Ovary (tissue), 10 donors: Measurements from ENCODE around the gene BBS2. TPM values are rescaled to one million over a fixed set of nuclear protein-coding genes. Genes with fewer than 3 reads are reported as not detected.

ENCODE experiments used
- DNase-seq, 5 donors: peaks; one replicate each; pipeline ENCODE4 v3.0.0-alpha.2; 2019 to 2020
- H3K27ac ChIP-seq, 2 donors: fragments of 200-600 bp; one replicate each; pipeline versions ENCODE4 v1.5.1 to v1.8.0; 2019 to 2022
- H3K27me3 ChIP-seq: fragments of 200-600 bp; one replicate; pipeline ENCODE4 v1.8.0; 2022
- H3K36me3 ChIP-seq: fragments of 200-600 bp; sonication (generic); one replicate; pipeline ENCODE4 v1.5.1; 2019
- H3K4me1 ChIP-seq: one replicate; pipeline ENCODE4 v1.8.1; 2013; ENCODE audit warnings: mild to moderate bottlenecking, moderate library complexity; ENCODE audit not compliant: insufficient read depth
- H3K4me3 ChIP-seq: fragments of 200-600 bp; sonication (generic); one replicate; pipeline ENCODE4 v1.5.1; 2017
- H3K9me3 ChIP-seq, 2 donors: fragments of 200-600 bp in 1 of 2; sonication (generic) in 1 of 2; one replicate each; pipeline versions ENCODE4 v1.5.1 to v1.8.1; 2013 to 2019; ENCODE audit warnings: mild to moderate bottlenecking in 1 of 2, moderate library complexity in 1 of 2
- EP300 ChIP-seq: sonication (generic); formaldehyde crosslinking; IDR thresholded peaks from one replicate; pipeline ENCODE4 v1.6.1; 2017; ENCODE audit warnings: antibody characterized with exemption
- POLR2A ChIP-seq: fragments of 450-650 bp; IDR thresholded peaks from one replicate; pipeline ENCODE4 v1.6.1; 2017; ENCODE audit warnings: antibody characterized with exemption, mild to moderate bottlenecking, moderate library complexity
- WGBS, 3 donors: extraction: QIAGEN DNeasy Blood & Tissue Kit in 1 of 3; methylation state at CpG; one replicate each; pipeline versions ENCODE4 v1.1.5 to v1.1.7; 2013 to 2017; 5-methylcytosine and 5-hydroxymethylcytosine counted together
- intact Hi-C, 4 donors: fragments of 100-400 bp; cut with DNase I; formaldehyde crosslinking; loops; one replicate each; pipeline versions ENCODE4 v1.11.0 to v1.15.1; 2022 to 2023
- long read RNA-seq, 3 donors: library from polyadenylated mRNA in 2 of 3; unstranded in 2 of 3; transcript quantifications; one replicate each; pipeline ENCODE4 v2.0.0 and lab custom pipeline, GENCODE V29; 2021 to 2026
- polyA plus RNA-seq, 2 donors: library from polyadenylated mRNA; stranded (reverse); fragments of 200-250 nt in 1 of 2; fragments of 350-450 nt in 1 of 2; fragmentation: Illumina TruSeq in 1 of 2; extraction: RNeasy Lipid Tissue Mini Kit (QIAGEN cat#74804) in 1 of 2; gene quantifications; one replicate each; pipeline ENCODE4 v1.2.3, GENCODE V29; 2013 to 2014
- total RNA-seq, 7 donors: library from RNA; depleted of rRNA in 2 of 7; stranded (reverse); fragments of >200 nt in 2 of 7; fragmentation: NEBNext Ultra II Directional in 3 of 7; extraction: Animal tissue kit (Norgen Biotek cat#: 25700) in 3 of 7; gene quantifications; one replicate each; pipeline versions ENCODE4 v1.1.0 to v1.2.4, GENCODE V29; 2016 to 2023
- TF ChIP-seq, protein P1 (sequence below), 3 donors: fragments of 450-650 bp in 2 of 3; fragments of 200-600 bp in 1 of 3; IDR thresholded peaks; one replicate each; pipeline versions ENCODE4 v1.5.1 to v1.8.0; 2016 to 2022; ENCODE audit warnings: antibody characterized with exemption in 3 of 3, mild to moderate bottlenecking in 1 of 3
- donor health status: DM: no; HTN: no; CAD: no; lungs with moderate emphysema.
- donor health status: DM: no; HTN: no; CAD: no.
- donor health status: Bipolar disorder and iron deficiency.
- donor health status: DM: yes; HTN: yes; CAD: no.
- donor health status: DM: no; HTN: no; CAD: no.
- donor health status: DM: yes; HTN: yes; CAD: no.

Gene BBS2, protein sequence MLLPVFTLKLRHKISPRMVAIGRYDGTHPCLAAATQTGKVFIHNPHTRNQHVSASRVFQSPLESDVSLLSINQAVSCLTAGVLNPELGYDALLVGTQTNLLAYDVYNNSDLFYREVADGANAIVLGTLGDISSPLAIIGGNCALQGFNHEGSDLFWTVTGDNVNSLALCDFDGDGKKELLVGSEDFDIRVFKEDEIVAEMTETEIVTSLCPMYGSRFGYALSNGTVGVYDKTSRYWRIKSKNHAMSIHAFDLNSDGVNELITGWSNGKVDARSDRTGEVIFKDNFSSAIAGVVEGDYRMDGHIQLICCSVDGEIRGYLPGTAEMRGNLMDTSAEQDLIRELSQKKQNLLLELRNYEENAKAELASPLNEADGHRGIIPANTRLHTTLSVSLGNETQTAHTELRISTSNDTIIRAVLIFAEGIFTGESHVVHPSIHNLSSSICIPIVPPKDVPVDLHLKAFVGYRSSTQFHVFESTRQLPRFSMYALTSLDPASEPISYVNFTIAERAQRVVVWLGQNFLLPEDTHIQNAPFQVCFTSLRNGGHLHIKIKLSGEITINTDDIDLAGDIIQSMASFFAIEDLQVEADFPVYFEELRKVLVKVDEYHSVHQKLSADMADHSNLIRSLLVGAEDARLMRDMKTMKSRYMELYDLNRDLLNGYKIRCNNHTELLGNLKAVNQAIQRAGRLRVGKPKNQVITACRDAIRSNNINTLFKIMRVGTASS
- total RNA-seq = 10 to 100 TPM; 50.4 to 86.2 (median 67.1) TPM
- polyA plus RNA-seq = 10 to 100 TPM; 47.9 to 81.0 TPM
- long read RNA-seq, donor 1, transcript BBS2-201 (17 exons, 2,963 nt) = major isoform, 152 of 252 reads
- long read RNA-seq, donor 1, partial matches to known transcripts = 29 of 252 reads
- long read RNA-seq, donor 1, other reads (novel, unspliced or antisense) = 71 of 252 reads
- long read RNA-seq, donor 2, transcript BBS2-201 (17 exons, 2,963 nt) = major isoform, 7 of 111 reads
- long read RNA-seq, donor 2, partial matches to known transcripts = 98 of 111 reads
- long read RNA-seq, donor 2, other reads (novel, unspliced or antisense) = 6 of 111 reads
- long read RNA-seq, donor 3, transcript BBS2-201 (17 exons, 2,963 nt) = major isoform, 66 of 106 reads
- long read RNA-seq, donor 3, partial matches to known transcripts = 6 of 106 reads
- long read RNA-seq, donor 3, other reads (novel, unspliced or antisense) = 33 of 106 reads

DNA sequence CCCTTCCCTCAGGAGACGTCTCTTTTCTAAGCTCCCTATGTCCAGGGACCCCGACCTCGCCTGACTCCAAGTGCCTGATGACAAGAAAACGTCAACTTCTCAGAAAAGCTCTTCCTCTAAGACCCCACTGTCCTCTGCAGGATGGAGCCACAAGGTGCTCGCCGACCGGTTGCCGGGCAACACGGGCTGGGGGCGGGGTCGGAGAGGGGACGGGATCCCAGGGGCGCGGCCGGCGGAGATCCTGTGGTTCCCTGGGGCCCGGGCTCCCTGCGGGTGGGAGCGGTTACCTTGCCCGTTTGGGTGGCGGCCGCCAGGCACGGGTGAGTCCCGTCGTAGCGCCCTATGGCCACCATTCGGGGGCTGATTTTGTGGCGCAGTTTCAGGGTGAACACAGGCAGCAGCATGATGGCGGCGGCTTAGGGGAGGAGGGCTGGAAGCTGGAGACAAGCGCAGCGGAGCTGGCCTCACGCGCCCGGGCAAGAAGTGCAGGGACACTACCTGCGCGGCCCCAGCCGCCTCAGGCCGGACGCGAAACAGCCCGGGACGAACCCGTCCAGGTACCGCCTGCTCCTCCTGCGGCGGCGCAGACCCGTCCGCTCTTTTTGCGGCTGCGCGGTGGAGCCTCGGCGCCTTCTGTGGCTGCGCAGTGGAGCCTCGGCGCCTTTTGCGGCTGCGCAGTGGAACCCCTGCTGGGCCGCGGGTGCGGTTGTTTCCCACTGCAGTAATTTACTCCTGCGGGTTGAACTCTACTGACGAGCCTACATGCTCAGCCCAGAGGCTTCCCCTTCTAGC is at the start of gene BBS2:
TSS of gene BBS2 (minus strand) at position 566 of the 792 bp plus-strand sequence. CDS start at position 404, 162 bp downstream.
- intact Hi-C loops = loop anchor here in 3 of 4 donors (5.0 to 10.0 kb wide), 4 partner anchors 65 to 185 kb away; partner anchors contain the start of gene MT3 (in 1 of the 3)
- Histone ChIP-seq H3K4me3 (peak within 1 kb of the TSS; percentile 85), H3K27ac (peak within 1 kb of the TSS; percentile 42 to 58), H3K9me3 (no peaks in the 10 kb centered on the region), H3K36me3 (no peaks in the 10 kb centered on the region), H3K27me3 (no peaks in the 10 kb centered on the region), H3K4me1 (peaks cover 11% of the 10 kb centered on the region)
- peak; percentile 88 to 94 (median 91) for DNase-seq
- TF ChIP-seq EP300 = no peak
- TF ChIP-seq, protein P1, sequence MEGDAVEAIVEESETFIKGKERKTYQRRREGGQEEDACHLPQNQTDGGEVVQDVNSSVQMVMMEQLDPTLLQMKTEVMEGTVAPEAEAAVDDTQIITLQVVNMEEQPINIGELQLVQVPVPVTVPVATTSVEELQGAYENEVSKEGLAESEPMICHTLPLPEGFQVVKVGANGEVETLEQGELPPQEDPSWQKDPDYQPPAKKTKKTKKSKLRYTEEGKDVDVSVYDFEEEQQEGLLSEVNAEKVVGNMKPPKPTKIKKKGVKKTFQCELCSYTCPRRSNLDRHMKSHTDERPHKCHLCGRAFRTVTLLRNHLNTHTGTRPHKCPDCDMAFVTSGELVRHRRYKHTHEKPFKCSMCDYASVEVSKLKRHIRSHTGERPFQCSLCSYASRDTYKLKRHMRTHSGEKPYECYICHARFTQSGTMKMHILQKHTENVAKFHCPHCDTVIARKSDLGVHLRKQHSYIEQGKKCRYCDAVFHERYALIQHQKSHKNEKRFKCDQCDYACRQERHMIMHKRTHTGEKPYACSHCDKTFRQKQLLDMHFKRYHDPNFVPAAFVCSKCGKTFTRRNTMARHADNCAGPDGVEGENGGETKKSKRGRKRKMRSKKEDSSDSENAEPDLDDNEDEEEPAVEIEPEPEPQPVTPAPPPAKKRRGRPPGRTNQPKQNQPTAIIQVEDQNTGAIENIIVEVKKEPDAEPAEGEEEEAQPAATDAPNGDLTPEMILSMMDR (IDR thresholded peaks at IDR 0.05) = peak in 2 of 3 donors; percentile 21 to 30
- TF ChIP-seq POLR2A = peak; percentile 89
- WGBS, 3 donors = 0 to 1% (median 1%) methylated on average over 55 to 65 of the region's 65 CpGs

DNA sequence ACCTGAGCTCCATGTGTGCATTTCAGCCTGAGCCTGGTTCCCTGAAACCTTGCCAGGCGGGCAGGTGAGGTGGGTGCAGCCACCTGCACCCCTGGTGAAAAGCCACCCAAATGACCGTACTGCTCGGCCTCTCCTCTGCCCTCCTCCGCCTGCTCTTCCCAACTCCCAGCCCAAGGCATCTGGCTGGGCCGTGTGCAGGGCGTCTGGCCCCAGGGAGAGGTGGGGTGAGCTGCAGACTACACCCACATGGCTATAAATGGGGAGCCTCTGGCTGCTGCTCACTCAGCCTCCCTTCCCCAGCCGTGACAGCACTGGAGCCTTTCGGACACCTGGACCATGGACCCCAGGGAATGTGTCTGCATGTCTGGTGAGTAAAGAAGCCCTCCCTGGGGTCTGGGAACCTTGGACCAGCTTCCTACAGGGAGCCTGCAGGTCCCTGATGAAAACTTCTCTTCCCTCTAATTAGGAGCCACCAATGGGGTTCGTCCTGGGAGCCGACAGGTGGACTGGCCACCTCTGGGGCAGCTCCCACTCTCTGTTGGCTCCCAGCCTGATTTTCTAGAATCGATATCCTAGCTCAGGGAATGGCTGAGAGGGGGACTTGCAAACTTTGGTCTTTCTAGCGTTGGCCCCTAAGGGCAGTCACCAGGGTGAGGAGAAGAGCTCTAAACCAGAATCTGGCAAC is 45.1 kb upstream of the BBS2 start, which contains the start of gene MT4:
TSS of gene MT4 (plus strand) at position 281 of the 685 bp plus-strand sequence. CDS start at position 337, 56 bp downstream.
- Histone ChIP-seq H3K27ac (no peak within 1 kb of the TSS), H3K4me1 (no peaks in the 10 kb centered on the region), H3K9me3 (no peaks in the 10 kb centered on the region), H3K27me3 (no peaks in the 10 kb centered on the region), H3K36me3 (no peaks in the 10 kb centered on the region), H3K4me3 (no peak within 1 kb of the TSS)
- TF ChIP-seq, protein P1 (IDR thresholded peaks at IDR 0.05) = no peak
- TF ChIP-seq EP300 = no peak
- no peak for TF ChIP-seq POLR2A
- intact Hi-C loops = no loop called here
- WGBS, 3 donors = 54 to 70% (median 62%) methylated on average over 12 of the region's 12 CpGs
- DNase-seq = no peak

DNA sequence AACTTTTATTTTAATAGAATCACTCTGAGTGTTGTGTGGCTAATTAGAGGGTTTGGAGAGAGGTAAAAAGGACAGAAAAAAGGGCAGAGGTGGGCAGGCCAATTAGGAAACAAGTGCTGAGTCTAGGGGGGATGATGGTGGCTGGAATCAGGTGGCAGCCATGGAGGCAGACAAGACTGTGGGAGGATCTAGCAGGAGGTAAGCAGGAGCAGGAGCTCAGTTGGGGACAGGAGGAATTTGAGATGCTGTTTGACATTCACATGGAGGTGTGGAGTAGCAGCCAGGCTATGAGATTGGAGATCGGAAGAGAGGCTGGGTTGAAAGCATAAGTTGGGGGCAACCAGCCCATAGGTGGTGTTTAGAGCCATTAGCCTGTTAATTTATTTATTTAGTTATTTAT is 41.3 kb upstream of the BBS2 start:
- Histone ChIP-seq H3K36me3 (no peaks in the 10 kb centered on the region), H3K4me3 (no peak overlapping the region), H3K9me3 (no peaks in the 10 kb centered on the region), H3K4me1 (no peaks in the 10 kb centered on the region), H3K27me3 (no peaks in the 10 kb centered on the region), H3K27ac (no peak overlapping the region)
- intact Hi-C loops = no loop called here
- TF ChIP-seq EP300 = no peak
- TF ChIP-seq, protein P1 (IDR thresholded peaks at IDR 0.05) = no peak
- TF ChIP-seq POLR2A = no peak
- 31 to 59% (median 49%) methylated on average over 1 of the region's 1 CpG for WGBS, 3 donors
- no peak for DNase-seq
